ENCODE measurements around the gene MSH5.
"Not testable (repeated sequence)": the region's sequence is repeated elsewhere in the genome, so short reads cannot be mapped to it uniquely, and the experiment has no call there.

DNA sequence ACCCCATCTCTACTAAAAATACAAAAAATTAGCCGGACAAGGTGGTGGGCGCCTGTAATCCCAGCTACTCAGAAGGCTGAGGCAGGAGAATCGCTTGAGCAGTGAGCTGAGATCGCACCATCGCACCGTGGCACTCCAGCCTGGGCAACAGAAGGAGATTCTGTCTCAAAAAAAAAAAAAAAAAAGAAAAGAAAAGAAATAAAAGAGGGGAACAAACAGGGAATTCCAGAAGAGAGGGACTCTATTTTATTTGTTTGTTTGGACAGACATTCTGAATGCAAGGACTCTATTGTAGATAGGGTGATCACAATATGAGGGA lies 54.1 kb downstream of the MSH5 start:
- TF ChIP-seq EZH2 (IDR thresholded peaks at IDR 0.05; ENCODE audit: borderline replicate concordance, insufficient read depth, low read length, poor library complexity, severe bottlenecking); TAF1 (IDR thresholded peaks at IDR 0.05; ENCODE audit: low read depth); POLR2AphosphoS5 (IDR thresholded peaks at IDR 0.05); RAD21 (conservative IDR thresholded peaks at IDR 0.05); MXI1 (conservative IDR thresholded peaks at IDR 0.05; ENCODE audit: poor library complexity, severe bottlenecking); SMC3 (conservative IDR thresholded peaks at IDR 0.05; ENCODE audit: poor library complexity); EP300 (conservative IDR thresholded peaks at IDR 0.05; ENCODE audit: poor library complexity, severe bottlenecking): not testable (repeated sequence)
- TF ChIP-seq, protein P1, sequence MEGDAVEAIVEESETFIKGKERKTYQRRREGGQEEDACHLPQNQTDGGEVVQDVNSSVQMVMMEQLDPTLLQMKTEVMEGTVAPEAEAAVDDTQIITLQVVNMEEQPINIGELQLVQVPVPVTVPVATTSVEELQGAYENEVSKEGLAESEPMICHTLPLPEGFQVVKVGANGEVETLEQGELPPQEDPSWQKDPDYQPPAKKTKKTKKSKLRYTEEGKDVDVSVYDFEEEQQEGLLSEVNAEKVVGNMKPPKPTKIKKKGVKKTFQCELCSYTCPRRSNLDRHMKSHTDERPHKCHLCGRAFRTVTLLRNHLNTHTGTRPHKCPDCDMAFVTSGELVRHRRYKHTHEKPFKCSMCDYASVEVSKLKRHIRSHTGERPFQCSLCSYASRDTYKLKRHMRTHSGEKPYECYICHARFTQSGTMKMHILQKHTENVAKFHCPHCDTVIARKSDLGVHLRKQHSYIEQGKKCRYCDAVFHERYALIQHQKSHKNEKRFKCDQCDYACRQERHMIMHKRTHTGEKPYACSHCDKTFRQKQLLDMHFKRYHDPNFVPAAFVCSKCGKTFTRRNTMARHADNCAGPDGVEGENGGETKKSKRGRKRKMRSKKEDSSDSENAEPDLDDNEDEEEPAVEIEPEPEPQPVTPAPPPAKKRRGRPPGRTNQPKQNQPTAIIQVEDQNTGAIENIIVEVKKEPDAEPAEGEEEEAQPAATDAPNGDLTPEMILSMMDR (IDR thresholded peaks at IDR 0.05; ENCODE audit: poor library complexity, severe bottlenecking): not testable (repeated sequence)
- TF ChIP-seq, protein P2, sequence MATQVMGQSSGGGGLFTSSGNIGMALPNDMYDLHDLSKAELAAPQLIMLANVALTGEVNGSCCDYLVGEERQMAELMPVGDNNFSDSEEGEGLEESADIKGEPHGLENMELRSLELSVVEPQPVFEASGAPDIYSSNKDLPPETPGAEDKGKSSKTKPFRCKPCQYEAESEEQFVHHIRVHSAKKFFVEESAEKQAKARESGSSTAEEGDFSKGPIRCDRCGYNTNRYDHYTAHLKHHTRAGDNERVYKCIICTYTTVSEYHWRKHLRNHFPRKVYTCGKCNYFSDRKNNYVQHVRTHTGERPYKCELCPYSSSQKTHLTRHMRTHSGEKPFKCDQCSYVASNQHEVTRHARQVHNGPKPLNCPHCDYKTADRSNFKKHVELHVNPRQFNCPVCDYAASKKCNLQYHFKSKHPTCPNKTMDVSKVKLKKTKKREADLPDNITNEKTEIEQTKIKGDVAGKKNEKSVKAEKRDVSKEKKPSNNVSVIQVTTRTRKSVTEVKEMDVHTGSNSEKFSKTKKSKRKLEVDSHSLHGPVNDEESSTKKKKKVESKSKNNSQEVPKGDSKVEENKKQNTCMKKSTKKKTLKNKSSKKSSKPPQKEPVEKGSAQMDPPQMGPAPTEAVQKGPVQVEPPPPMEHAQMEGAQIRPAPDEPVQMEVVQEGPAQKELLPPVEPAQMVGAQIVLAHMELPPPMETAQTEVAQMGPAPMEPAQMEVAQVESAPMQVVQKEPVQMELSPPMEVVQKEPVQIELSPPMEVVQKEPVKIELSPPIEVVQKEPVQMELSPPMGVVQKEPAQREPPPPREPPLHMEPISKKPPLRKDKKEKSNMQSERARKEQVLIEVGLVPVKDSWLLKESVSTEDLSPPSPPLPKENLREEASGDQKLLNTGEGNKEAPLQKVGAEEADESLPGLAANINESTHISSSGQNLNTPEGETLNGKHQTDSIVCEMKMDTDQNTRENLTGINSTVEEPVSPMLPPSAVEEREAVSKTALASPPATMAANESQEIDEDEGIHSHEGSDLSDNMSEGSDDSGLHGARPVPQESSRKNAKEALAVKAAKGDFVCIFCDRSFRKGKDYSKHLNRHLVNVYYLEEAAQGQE (IDR thresholded peaks at IDR 0.05; ENCODE audit: borderline replicate concordance): not testable (repeated sequence)

All from neural cell (in vitro differentiated cells).